Peyer's patch (tissue), 4 donors: ENCODE results near the gene RELT.
"Not testable (repeated sequence)": the region's sequence is repeated elsewhere in the genome, so short reads cannot be mapped to it uniquely, and the experiment has no call there.

ENCODE experiments used
- POLR2A ChIP-seq, 2 donors: fragments of 450-650 bp; IDR thresholded peaks; one replicate each; pipeline ENCODE4 v1.5.1; 2017; ENCODE audit warnings: antibody characterized with exemption in 2 of 2, mild to moderate bottlenecking in 2 of 2, moderate library complexity in 2 of 2
- TF ChIP-seq, protein P1 (sequence below), 6 experiments: fragments of 450-650 bp in 4 of 6; fragments of 200-600 bp in 2 of 6; sonication (generic) in 1 of 6; IDR thresholded peaks; one replicate each; pipeline ENCODE4 v1.5.1; 2017 to 2019; ENCODE audit warnings: antibody characterized with exemption in 6 of 6, mild to moderate bottlenecking in 3 of 6, moderate library complexity in 1 of 6

DNA sequence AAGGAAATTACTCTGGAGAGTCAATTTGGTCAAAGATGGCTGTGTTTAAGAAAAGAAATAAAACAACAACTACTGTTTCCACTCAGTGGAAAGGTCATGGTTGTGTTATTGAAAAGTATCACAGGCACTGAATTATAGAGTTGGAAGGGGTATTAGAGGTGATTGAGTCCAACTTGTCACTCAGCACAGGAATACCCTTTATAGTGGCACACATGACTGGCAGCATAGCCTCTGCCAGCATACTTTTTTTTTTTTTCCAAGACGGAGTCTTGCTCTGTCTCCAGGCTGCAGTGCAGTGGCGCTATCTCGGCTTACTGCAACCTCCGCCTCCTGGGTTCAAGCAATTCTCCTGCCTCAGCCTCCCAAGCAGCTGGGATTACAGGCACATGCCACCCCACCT lies 60.7 kb downstream of the RELT start:
- TF ChIP-seq, protein P1, sequence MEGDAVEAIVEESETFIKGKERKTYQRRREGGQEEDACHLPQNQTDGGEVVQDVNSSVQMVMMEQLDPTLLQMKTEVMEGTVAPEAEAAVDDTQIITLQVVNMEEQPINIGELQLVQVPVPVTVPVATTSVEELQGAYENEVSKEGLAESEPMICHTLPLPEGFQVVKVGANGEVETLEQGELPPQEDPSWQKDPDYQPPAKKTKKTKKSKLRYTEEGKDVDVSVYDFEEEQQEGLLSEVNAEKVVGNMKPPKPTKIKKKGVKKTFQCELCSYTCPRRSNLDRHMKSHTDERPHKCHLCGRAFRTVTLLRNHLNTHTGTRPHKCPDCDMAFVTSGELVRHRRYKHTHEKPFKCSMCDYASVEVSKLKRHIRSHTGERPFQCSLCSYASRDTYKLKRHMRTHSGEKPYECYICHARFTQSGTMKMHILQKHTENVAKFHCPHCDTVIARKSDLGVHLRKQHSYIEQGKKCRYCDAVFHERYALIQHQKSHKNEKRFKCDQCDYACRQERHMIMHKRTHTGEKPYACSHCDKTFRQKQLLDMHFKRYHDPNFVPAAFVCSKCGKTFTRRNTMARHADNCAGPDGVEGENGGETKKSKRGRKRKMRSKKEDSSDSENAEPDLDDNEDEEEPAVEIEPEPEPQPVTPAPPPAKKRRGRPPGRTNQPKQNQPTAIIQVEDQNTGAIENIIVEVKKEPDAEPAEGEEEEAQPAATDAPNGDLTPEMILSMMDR (IDR thresholded peaks at IDR 0.05): not testable (repeated sequence)
- TF ChIP-seq POLR2A (IDR thresholded peaks at IDR 0.05): not testable (repeated sequence)
